ENCODE measurements around the gene SORCS1. TPM values are rescaled to one million over a fixed set of nuclear protein-coding genes. Genes with fewer than 3 reads are reported as not detected.

The SORCS1 gene
- total and polyA plus RNA-seq, 12 donors = 0.18 to 11.1 (median 1.1) TPM

DNA sequence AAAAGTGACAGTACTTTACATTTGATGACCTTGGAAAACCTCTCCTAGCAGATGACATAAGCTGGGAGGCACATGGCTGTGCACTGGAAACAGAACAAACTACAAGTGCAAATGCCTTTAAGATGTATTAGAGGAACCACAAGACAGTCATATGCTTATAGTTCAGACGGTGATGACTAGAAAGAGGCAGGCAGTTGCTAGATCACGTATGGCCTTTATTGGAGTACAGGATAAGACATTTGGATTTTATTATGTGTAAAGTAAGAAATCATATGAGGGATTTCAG lies 290.0 kb downstream of the SORCS1 start:
- Histone ChIP-seq H3K27me3 (no peaks in the 10 kb centered on the region), H3K9me3 (replicated peaks in 1 of 3) (no peaks in the 10 kb centered on the region), H3K36me3 (replicated peaks in 1 of 2) (no peaks in the 10 kb centered on the region), H3K4me3 (no peak overlapping the region), H3K4me1 (replicated peaks in 1 of 2) (no peaks in the 10 kb centered on the region), H3K27ac (no peak overlapping the region)
- TF ChIP-seq, protein P1, sequence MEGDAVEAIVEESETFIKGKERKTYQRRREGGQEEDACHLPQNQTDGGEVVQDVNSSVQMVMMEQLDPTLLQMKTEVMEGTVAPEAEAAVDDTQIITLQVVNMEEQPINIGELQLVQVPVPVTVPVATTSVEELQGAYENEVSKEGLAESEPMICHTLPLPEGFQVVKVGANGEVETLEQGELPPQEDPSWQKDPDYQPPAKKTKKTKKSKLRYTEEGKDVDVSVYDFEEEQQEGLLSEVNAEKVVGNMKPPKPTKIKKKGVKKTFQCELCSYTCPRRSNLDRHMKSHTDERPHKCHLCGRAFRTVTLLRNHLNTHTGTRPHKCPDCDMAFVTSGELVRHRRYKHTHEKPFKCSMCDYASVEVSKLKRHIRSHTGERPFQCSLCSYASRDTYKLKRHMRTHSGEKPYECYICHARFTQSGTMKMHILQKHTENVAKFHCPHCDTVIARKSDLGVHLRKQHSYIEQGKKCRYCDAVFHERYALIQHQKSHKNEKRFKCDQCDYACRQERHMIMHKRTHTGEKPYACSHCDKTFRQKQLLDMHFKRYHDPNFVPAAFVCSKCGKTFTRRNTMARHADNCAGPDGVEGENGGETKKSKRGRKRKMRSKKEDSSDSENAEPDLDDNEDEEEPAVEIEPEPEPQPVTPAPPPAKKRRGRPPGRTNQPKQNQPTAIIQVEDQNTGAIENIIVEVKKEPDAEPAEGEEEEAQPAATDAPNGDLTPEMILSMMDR (IDR thresholded peaks at IDR 0.05) = no peak
- TF ChIP-seq POLR2A (IDR thresholded peaks at IDR 0.05) = no peak
- 72 to 90% (median 78%) methylated on average over 2 of the region's 2 CpGs for WGBS, 4 donors
- intact Hi-C loops (cut with DNase I) = no loop called here
- no peak for DNase-seq

DNA sequence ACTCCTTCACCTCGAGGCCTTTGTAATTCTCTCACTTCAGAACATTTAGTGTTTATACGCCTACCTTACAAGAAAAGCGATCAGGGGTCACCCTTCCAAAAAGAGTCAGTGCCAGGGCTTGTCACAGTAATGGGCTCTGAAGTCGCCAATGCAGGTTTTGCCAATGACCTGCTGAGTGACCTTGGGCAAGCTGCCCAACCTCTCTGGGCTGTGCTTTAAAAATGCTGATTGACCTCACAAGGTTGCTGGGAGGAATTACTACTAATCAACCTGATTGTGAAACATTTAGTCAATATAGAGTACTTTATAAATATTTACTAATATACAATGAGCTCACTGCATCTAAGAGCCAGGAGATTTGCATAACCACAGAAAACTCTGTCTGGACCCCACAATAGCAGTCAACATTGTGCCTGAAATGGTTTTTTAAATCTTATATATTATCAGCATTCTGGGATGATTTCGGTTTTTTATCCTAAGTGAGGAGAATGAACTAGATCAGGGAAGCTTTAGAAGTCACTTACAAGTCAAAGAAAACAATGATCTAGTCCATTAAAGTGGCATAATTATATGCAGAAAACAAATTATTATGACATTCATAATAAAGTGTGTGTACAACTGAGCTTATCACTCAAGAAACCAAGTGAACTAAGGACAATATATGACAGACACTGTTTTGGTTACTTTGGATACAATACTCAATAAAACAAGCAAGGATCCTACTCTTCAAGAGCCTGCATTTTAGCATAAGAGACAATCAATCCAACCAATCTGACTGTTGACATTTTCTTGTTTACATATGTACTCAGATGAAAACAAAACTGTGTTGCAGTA lies 290.5 kb downstream of the SORCS1 start:
- 65 to 77% (median 72%) methylated on average over 5 of the region's 5 CpGs for WGBS, 4 donors
- DNase-seq = peak in 1 of 7 donors; percentile 22
- Histone ChIP-seq H3K4me1 (replicated peaks in 1 of 2) (no peaks in the 10 kb centered on the region), H3K27ac (no peak overlapping the region), H3K36me3 (replicated peaks in 1 of 2) (no peaks in the 10 kb centered on the region), H3K9me3 (replicated peaks in 1 of 3) (no peaks in the 10 kb centered on the region), H3K27me3 (no peaks in the 10 kb centered on the region), H3K4me3 (no peak overlapping the region)
- intact Hi-C loops (cut with DNase I) = no loop called here
- TF ChIP-seq, protein P1 (IDR thresholded peaks at IDR 0.05) = no peak
- no peak for TF ChIP-seq POLR2A (IDR thresholded peaks at IDR 0.05)

DNA sequence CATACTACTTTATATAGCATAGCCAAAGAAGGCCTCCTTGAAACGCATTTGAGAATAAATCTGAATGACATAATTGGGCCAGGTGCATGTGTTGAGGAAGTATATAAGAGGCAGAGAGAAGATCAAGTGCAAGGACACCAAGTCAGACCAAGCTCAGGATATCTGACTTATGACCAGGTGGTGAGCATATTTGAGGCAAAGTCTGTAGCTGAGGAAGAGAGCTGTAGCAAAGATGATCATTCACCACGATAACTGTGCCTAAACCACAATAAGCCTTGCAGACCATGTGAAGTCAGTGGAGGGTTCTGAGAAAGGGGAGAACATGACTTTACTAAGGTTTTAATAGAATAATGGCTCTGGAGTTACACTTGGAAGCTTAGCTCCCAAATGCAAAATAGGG lies 292.3 kb downstream of the SORCS1 start:
- TF ChIP-seq, protein P1 (IDR thresholded peaks at IDR 0.05) = no peak
- intact Hi-C loops (cut with DNase I) = no loop called here
- Histone ChIP-seq H3K27ac (no peak overlapping the region), H3K36me3 (replicated peaks in 1 of 2) (no peaks in the 10 kb centered on the region), H3K9me3 (replicated peaks in 1 of 3) (no peaks in the 10 kb centered on the region), H3K4me3 (no peak overlapping the region), H3K4me1 (replicated peaks in 1 of 2) (no peaks in the 10 kb centered on the region), H3K27me3 (no peaks in the 10 kb centered on the region)
- WGBS, 4 donors = 50 to 58% (median 54%) methylated on average over 2 of the region's 2 CpGs
- no peak for DNase-seq

DNA sequence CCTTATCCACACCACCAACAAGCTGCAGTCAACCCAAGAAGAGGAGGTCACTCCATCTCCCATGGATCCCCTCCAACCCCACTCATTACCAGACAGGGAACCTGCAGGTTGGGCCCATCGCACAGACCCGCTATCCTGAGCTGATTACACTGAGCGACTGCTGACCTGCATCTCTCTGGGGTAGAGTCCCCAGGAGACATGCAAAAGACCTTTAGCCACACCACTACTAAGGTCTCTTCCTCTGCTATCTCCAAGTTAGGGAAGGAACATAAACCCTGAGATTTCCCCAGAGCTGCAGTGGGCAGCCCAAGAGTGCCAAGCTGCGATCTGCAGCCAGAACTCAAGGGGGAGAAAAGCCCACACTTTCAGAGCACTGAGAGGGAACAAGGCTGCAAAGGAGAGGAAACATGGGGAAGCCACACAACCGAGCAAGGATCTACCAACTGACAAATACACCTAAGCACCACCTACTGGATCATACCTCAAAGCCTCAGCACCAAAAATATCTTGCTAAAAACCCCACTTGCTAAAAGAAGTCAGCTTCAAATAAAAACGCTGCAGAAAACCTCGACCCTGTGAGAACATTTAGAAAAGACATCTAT lies 298.2 kb downstream of the SORCS1 start:
- intact Hi-C loops (cut with DNase I) = no loop called here
- Histone ChIP-seq H3K4me3 (no peak overlapping the region), H3K36me3 (replicated peaks in 1 of 2) (no peaks in the 10 kb centered on the region), H3K27me3 (no peaks in the 10 kb centered on the region), H3K4me1 (replicated peaks in 1 of 2) (no peaks in the 10 kb centered on the region), H3K9me3 (replicated peaks in 1 of 3) (no peaks in the 10 kb centered on the region), H3K27ac (no peak overlapping the region)
- 68 to 93% (median 80%) methylated on average over 7 of the region's 7 CpGs for WGBS, 4 donors
- DNase-seq = no peak
- TF ChIP-seq, protein P1 (IDR thresholded peaks at IDR 0.05) = no peak
- TF ChIP-seq POLR2A (IDR thresholded peaks at IDR 0.05) = no peak
